ENCODE results near the gene ZNF692.
"Not testable (repeated sequence)": the region's sequence is repeated elsewhere in the genome, so short reads cannot be mapped to it uniquely, and the experiment has no call there.

The ZNF692 gene

GRCh38 chr1:248837781-248838356 lies 21.0 kb downstream of the ZNF692 start, which contains the start of gene ZNF672:
ZNF672 (plus strand) TSS chr1:248838224; CDS start chr1:248847275, 9,051 bp downstream.
- H3K4me2 ChIP-seq = peak within 1 kb of the TSS; percentile 98
- H3K79me2 ChIP-seq (ENCODE audit: insufficient read depth, low read depth) = peaks cover 15% of the 10 kb centered on the region; the same call in 1 of the 2 replicates
- no peaks in the 10 kb centered on the region for H3K36me3 ChIP-seq (ENCODE audit: insufficient read depth)
- H2AFZ ChIP-seq (ENCODE audit: low read depth) = peak within 1 kb of the TSS; percentile 89
- peak within 1 kb of the TSS; percentile 79 for H3K27ac ChIP-seq
- H3K27me3 ChIP-seq (ENCODE audit: insufficient read depth, low read depth) = no peaks in the 10 kb centered on the region
- H4K20me1 ChIP-seq (ENCODE audit: insufficient read depth) = no peaks in the 10 kb centered on the region
- peak within 1 kb of the TSS; percentile 77 for H3K9ac ChIP-seq
- peak within 1 kb of the TSS; percentile 93 for H3K4me3 ChIP-seq (IDR thresholded peaks at IDR 0.05; ENCODE audit: insufficient read depth, low read depth, low read length)
- TF ChIP-seq CTCF (conservative IDR thresholded peaks at IDR 0.05; ENCODE audit: low read depth, low read length) = no peak
- peaks cover 26% of the 10 kb centered on the region for H3K4me1 ChIP-seq (ENCODE audit: low read depth, poor library complexity, severe bottlenecking)

- peak overlapping the region; percentile 89 for H2AFZ ChIP-seq (ENCODE audit: low read depth)
- no peaks in the 10 kb centered on the region for H3K36me3 ChIP-seq (ENCODE audit: insufficient read depth)
- peaks cover 15% of the 10 kb centered on the region; the same call in 1 of the 2 replicates for H3K79me2 ChIP-seq (ENCODE audit: insufficient read depth, low read depth)
- no peaks in the 10 kb centered on the region for H4K20me1 ChIP-seq (ENCODE audit: insufficient read depth)
- peak overlapping the region; percentile 5 for H3K4me3 ChIP-seq (IDR thresholded peaks at IDR 0.05; ENCODE audit: insufficient read depth, low read depth, low read length)
- peak overlapping the region; percentile 79; the same call in 1 of the 2 replicates for H3K27ac ChIP-seq
- TF ChIP-seq CTCF (conservative IDR thresholded peaks at IDR 0.05; ENCODE audit: low read depth, low read length) = no peak
- H3K4me2 ChIP-seq = peak overlapping the region; percentile 98
- no peaks in the 10 kb centered on the region for H3K27me3 ChIP-seq (ENCODE audit: insufficient read depth, low read depth)
- peak overlapping the region; percentile 77; the same call in 1 of the 2 replicates for H3K9ac ChIP-seq
- H3K4me1 ChIP-seq (ENCODE audit: low read depth, poor library complexity, severe bottlenecking) = peaks cover 26% of the 10 kb centered on the region
Observed at GRCh38 chr1:248837045-248837780, 21.7 kb downstream of the ZNF692 start.

- Histone ChIP-seq H3K4me2 (no peak overlapping the region), H3K9ac (no peak overlapping the region), H4K20me1 (ENCODE audit: insufficient read depth) (no peaks in the 10 kb centered on the region), H3K27me3 (ENCODE audit: insufficient read depth, low read depth) (no peaks in the 10 kb centered on the region), H3K36me3 (ENCODE audit: insufficient read depth) (no peaks in the 10 kb centered on the region), H3K4me3 (IDR thresholded peaks at IDR 0.05; ENCODE audit: insufficient read depth, low read depth, low read length) (no peak overlapping the region), H3K79me2 (ENCODE audit: insufficient read depth, low read depth) (0 out of 2 replicates have a peak, but pooled peaks cover 3% of the 10 kb centered on the region), H3K27ac (no peak overlapping the region), H2AFZ (ENCODE audit: low read depth) (no peak overlapping the region), H3K4me1 (ENCODE audit: low read depth, poor library complexity, severe bottlenecking) (peaks cover 10% of the 10 kb centered on the region)
- no peak for TF ChIP-seq CTCF (conservative IDR thresholded peaks at IDR 0.05; ENCODE audit: low read depth, low read length)
Observed at GRCh38 chr1:248834343-248834940, 24.4 kb downstream of the ZNF692 start.

- H3K79me2 ChIP-seq (ENCODE audit: insufficient read depth, low read depth) = no peaks in the 10 kb centered on the region
- H3K4me2 ChIP-seq = no peak overlapping the region
- no peaks in the 10 kb centered on the region for H3K36me3 ChIP-seq (ENCODE audit: insufficient read depth)
- TF ChIP-seq CTCF (conservative IDR thresholded peaks at IDR 0.05; ENCODE audit: low read depth, low read length) = no peak
- H3K9ac ChIP-seq = no peak overlapping the region
- no peak overlapping the region for H3K27ac ChIP-seq
- no peaks in the 10 kb centered on the region for H3K27me3 ChIP-seq (ENCODE audit: insufficient read depth, low read depth)
- H3K4me3 ChIP-seq (IDR thresholded peaks at IDR 0.05; ENCODE audit: insufficient read depth, low read depth, low read length) = no peak overlapping the region
- peaks cover 9% of the 10 kb centered on the region for H3K4me1 ChIP-seq (ENCODE audit: low read depth, poor library complexity, severe bottlenecking)
- no peak overlapping the region for H2AFZ ChIP-seq (ENCODE audit: low read depth)
- H4K20me1 ChIP-seq (ENCODE audit: insufficient read depth) = no peaks in the 10 kb centered on the region
Observed at GRCh38 chr1:248831842-248832241, 27.0 kb downstream of the ZNF692 start.

GRCh38 chr1:248830718-248831017 lies 28.2 kb downstream of the ZNF692 start:
- H3K4me2 ChIP-seq; H3K79me2 ChIP-seq (ENCODE audit: insufficient read depth, low read depth); H3K27me3 ChIP-seq (ENCODE audit: insufficient read depth, low read depth); H3K9ac ChIP-seq; H3K36me3 ChIP-seq (ENCODE audit: insufficient read depth); H3K4me1 ChIP-seq (ENCODE audit: low read depth, poor library complexity, severe bottlenecking); H3K27ac ChIP-seq; H4K20me1 ChIP-seq (ENCODE audit: insufficient read depth); H3K4me3 ChIP-seq (IDR thresholded peaks at IDR 0.05; ENCODE audit: insufficient read depth, low read depth, low read length); H2AFZ ChIP-seq (ENCODE audit: low read depth): not testable (repeated sequence)

All from KMS-11 (cell line).